ENCODE measurements around the gene HMG20B. TPM values are rescaled to one million over a fixed set of nuclear protein-coding genes. Genes with fewer than 3 reads are reported as not detected.

HMG20B gene
- total RNA-seq, 1 experiment from 2014 or later: 186 TPM

- TF ChIP-seq POLR2A (IDR thresholded peaks at IDR 0.05; ENCODE audit: borderline replicate concordance, extremely low read depth, insufficient read depth, insufficient read length): no peak
- no peak for TF ChIP-seq YY1 (IDR thresholded peaks at IDR 0.05; ENCODE audit: extremely low read depth, insufficient replicate concordance, low read depth, low read length)
- no peak for TF ChIP-seq RAD21 (IDR thresholded peaks at IDR 0.05; ENCODE audit: low read depth)
- TF ChIP-seq, protein P1, sequence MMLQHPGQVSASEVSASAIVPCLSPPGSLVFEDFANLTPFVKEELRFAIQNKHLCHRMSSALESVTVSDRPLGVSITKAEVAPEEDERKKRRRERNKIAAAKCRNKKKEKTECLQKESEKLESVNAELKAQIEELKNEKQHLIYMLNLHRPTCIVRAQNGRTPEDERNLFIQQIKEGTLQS (IDR thresholded peaks at IDR 0.05): no peak
- TF ChIP-seq POLR2AphosphoS5 (IDR thresholded peaks at IDR 0.05; ENCODE audit: low read depth, low read length): peak; percentile 2; the same call in 1 of the 2 replicates
- no peak for TF ChIP-seq EGR1 (IDR thresholded peaks at IDR 0.05; ENCODE audit: low read depth)
- TF ChIP-seq, protein P2, sequence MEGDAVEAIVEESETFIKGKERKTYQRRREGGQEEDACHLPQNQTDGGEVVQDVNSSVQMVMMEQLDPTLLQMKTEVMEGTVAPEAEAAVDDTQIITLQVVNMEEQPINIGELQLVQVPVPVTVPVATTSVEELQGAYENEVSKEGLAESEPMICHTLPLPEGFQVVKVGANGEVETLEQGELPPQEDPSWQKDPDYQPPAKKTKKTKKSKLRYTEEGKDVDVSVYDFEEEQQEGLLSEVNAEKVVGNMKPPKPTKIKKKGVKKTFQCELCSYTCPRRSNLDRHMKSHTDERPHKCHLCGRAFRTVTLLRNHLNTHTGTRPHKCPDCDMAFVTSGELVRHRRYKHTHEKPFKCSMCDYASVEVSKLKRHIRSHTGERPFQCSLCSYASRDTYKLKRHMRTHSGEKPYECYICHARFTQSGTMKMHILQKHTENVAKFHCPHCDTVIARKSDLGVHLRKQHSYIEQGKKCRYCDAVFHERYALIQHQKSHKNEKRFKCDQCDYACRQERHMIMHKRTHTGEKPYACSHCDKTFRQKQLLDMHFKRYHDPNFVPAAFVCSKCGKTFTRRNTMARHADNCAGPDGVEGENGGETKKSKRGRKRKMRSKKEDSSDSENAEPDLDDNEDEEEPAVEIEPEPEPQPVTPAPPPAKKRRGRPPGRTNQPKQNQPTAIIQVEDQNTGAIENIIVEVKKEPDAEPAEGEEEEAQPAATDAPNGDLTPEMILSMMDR (IDR thresholded peaks at IDR 0.05 in 2 of 3, conservative IDR thresholded peaks at IDR 0.05 in 1 of 3; ENCODE audit: borderline replicate concordance in 1 of 3, insufficient read depth in 1 of 3, low read depth in 2 of 3, low read length in 2 of 3): no peak
- peak; percentile 51; the same call in 1 of the 2 replicates for TF ChIP-seq ZFX (IDR thresholded peaks at IDR 0.05)
- TF ChIP-seq SIN3A (IDR thresholded peaks at IDR 0.05; ENCODE audit: low read depth): no peak
- H3K27me3 ChIP-seq (ENCODE audit: insufficient read depth, low read length): no peaks in the 10 kb centered on the region
- H3K9ac ChIP-seq (ENCODE audit: low read length): peak overlapping the region; percentile 100
- DNase-seq (ENCODE audit: low read depth, low spot score): no peak
- peak overlapping the region; percentile 98 for H3K4me2 ChIP-seq (ENCODE audit: low read length)
- RAD21 ChIA-PET (ENCODE audit: low non-redundant PET in 1 of 2, low total read pairs in 2 of 2, uncharacterized antibody in 2 of 2, unreplicated experiment in 2 of 2): interaction anchor here (0.6 to 1.0 kb wide), 3 partner anchors 28 to 779 kb away, joined by 3 to 5 read pairs (median 4); no protein-coding TSS in a partner anchor
- POLR2A ChIA-PET: interaction anchor here (1.2 to 1.4 kb wide), 3 partner anchors 12 to 72 kb away, joined by 3 to 5 read pairs (median 5); partner anchors contain the start of gene DOHH
- intact Hi-C loops (cut with micrococcal nuclease): loop anchor here (10.0 kb wide), 1 partner anchor 631 kb away; no protein-coding TSS in a partner anchor
- peak; percentile 7 for ATAC-seq
- H3K36me3 ChIP-seq (ENCODE audit: control insufficient read depth in 1 of 2, insufficient read depth in 2 of 2, low read length in 2 of 2): peaks cover 3 to 21% of the 10 kb centered on the region in 2 experiments; a peak in 2 of 4 replicates
- H3K9me2 ChIP-seq (ENCODE audit: insufficient read depth): no peaks in the 10 kb centered on the region
- H4K20me1 ChIP-seq (ENCODE audit: insufficient read depth): no peaks in the 10 kb centered on the region; the same call in 1 of the 2 replicates
- peak overlapping the region; percentile 93 for H3K27ac ChIP-seq (ENCODE audit: low read depth, low read length)
- peaks cover 33 to 68% of the 10 kb centered on the region in 2 experiments for H3K4me1 ChIP-seq (ENCODE audit: control insufficient read depth in 1 of 2, insufficient read depth in 2 of 2, low read length in 2 of 2)
- H3K9me3 ChIP-seq (ENCODE audit: control insufficient read depth in 1 of 2, insufficient read depth in 1 of 2, low read depth in 1 of 2, low read length in 2 of 2): no peaks in the 10 kb centered on the region
- CTCF ChIA-PET: interaction anchor here (1.7 kb wide), 1 partner anchor 28 kb away, joined by 11 read pairs; no protein-coding TSS in a partner anchor
- peak overlapping the region; percentile 94 to 98 for H3K4me3 ChIP-seq (replicated peaks in 1 of 2; ENCODE audit: low read depth in 1 of 2, low read length in 2 of 2)
- peaks cover 24% of the 10 kb centered on the region; the same call in 1 of the 2 replicates for H3K79me2 ChIP-seq (ENCODE audit: insufficient read depth, low read length)
- no peak overlapping the region for H2AFZ ChIP-seq (ENCODE audit: low read depth, low read length, poor library complexity, severe bottlenecking)
- BruUV-seq (replicated peaks): no TSS peak
Measured at GRCh38 chr19:3573162-3573857, 566 bp downstream of the HMG20B start.

All from HCT116 (cell line).